Measurements from ENCODE around the gene TRIM61.
"Not testable (repeated sequence)": the region's sequence is repeated elsewhere in the genome, so short reads cannot be mapped to it uniquely, and the experiment has no call there.

DNA sequence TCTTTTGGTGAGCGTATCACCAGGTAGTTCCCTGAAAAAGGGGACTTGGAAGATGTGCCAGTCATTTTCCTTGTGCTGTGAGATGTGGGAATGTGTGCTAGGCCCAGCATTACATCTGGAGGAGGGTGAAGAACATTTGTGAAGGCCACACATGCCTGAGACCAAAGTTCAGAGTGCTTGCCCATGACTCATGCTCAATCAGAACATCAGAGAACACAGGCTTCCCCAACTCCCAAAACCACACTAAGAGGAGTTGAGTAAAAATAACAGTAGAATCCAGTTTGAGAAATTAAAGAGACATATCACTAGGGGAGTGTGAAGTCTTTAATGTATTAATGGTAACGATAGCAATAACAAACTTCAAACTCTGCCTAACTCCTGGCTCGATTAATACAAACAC lies 18.0 kb downstream of the TRIM61 start:
- TF ChIP-seq, protein P1, sequence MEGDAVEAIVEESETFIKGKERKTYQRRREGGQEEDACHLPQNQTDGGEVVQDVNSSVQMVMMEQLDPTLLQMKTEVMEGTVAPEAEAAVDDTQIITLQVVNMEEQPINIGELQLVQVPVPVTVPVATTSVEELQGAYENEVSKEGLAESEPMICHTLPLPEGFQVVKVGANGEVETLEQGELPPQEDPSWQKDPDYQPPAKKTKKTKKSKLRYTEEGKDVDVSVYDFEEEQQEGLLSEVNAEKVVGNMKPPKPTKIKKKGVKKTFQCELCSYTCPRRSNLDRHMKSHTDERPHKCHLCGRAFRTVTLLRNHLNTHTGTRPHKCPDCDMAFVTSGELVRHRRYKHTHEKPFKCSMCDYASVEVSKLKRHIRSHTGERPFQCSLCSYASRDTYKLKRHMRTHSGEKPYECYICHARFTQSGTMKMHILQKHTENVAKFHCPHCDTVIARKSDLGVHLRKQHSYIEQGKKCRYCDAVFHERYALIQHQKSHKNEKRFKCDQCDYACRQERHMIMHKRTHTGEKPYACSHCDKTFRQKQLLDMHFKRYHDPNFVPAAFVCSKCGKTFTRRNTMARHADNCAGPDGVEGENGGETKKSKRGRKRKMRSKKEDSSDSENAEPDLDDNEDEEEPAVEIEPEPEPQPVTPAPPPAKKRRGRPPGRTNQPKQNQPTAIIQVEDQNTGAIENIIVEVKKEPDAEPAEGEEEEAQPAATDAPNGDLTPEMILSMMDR (conservative IDR thresholded peaks at IDR 0.05; ENCODE audit: low read length): not testable (repeated sequence)
- TF ChIP-seq EZH2phosphoT487 (IDR thresholded peaks at IDR 0.05; ENCODE audit: borderline replicate concordance): not testable (repeated sequence)

Data from Loucy (cell line).